SH-SY5Y (cell line): ENCODE results near the gene RNASE2.

ENCODE experiments used
- GATA2 ChIP-seq: IDR thresholded peaks from 2 replicates; pipeline ENCODE4 v1.6.1; 2011; ENCODE audit warnings: mild to moderate bottlenecking, low read depth, low read length
- GATA3 ChIP-seq: IDR thresholded peaks from 2 replicates; pipeline ENCODE4 v1.6.1; 2011; ENCODE audit warnings: low read depth, mild to moderate bottlenecking, low read length, moderate library complexity

GRCh38 chr14:20905676-20906075 is 49.6 kb upstream of the RNASE2 start:
- TF ChIP-seq GATA3 (no peak), GATA2 (no peak)
